GM21576 (cell line): ENCODE results near the gene GNG7.

Experiments used
- ATAC-seq: cut with Tn5 transposase; IDR thresholded peaks from one replicate; pipeline ENCODE4 v1.9.1; 2021; ENCODE audit warnings: mild to moderate bottlenecking, moderate library complexity; ENCODE audit not compliant: unreplicated experiment

Gene GNG7

GRCh38 chr19:2492870-2493269 is 209.6 kb downstream of the GNG7 start:
- no peak for ATAC-seq

GRCh38 chr19:2491130-2491801 is 211.2 kb downstream of the GNG7 start:
- ATAC-seq, result no peak

- ATAC-seq, result no peak
These were observed 211.8 kb downstream of the GNG7 start for GRCh38 chr19:2490659-2491058.

- ATAC-seq, result no peak
These were observed 213.4 kb downstream of the GNG7 start for GRCh38 chr19:2488942-2489731.

- ATAC-seq, result no peak
These were observed 214.0 kb downstream of the GNG7 start for GRCh38 chr19:2488405-2488941.

GRCh38 chr19:2487842-2488241 is 214.7 kb downstream of the GNG7 start:
- no peak for ATAC-seq

GRCh38 chr19:2487090-2487489 is 215.4 kb downstream of the GNG7 start:
- ATAC-seq, result no peak

GRCh38 chr19:2485428-2485827 is 217.1 kb downstream of the GNG7 start:
- ATAC-seq, result no peak

- no peak for ATAC-seq
These were observed 218.1 kb downstream of the GNG7 start for GRCh38 chr19:2484178-2484937.

- no peak for ATAC-seq
These were observed 218.9 kb downstream of the GNG7 start for GRCh38 chr19:2483484-2484151.

- ATAC-seq, result no peak
These were observed 219.4 kb downstream of the GNG7 start for GRCh38 chr19:2483084-2483483.

- ATAC-seq, result no peak
These were observed 220.0 kb downstream of the GNG7 start for GRCh38 chr19:2482354-2483038.

GRCh38 chr19:2481466-2481865 is 221.0 kb downstream of the GNG7 start:
- no peak for ATAC-seq

GRCh38 chr19:2479556-2480194 is 222.8 kb downstream of the GNG7 start:
- ATAC-seq, result no peak

- ATAC-seq, result no peak
These were observed 223.5 kb downstream of the GNG7 start for GRCh38 chr19:2478756-2479555.

- no peak for ATAC-seq
These were observed 224.2 kb downstream of the GNG7 start for GRCh38 chr19:2478278-2478755.

- no peak for ATAC-seq
These were observed 224.7 kb downstream of the GNG7 start for GRCh38 chr19:2477732-2478191.

- no peak for ATAC-seq
These were observed 225.3 kb downstream of the GNG7 start for GRCh38 chr19:2477141-2477710.
